Measurements from ENCODE around the gene KIF16B.

DNA sequence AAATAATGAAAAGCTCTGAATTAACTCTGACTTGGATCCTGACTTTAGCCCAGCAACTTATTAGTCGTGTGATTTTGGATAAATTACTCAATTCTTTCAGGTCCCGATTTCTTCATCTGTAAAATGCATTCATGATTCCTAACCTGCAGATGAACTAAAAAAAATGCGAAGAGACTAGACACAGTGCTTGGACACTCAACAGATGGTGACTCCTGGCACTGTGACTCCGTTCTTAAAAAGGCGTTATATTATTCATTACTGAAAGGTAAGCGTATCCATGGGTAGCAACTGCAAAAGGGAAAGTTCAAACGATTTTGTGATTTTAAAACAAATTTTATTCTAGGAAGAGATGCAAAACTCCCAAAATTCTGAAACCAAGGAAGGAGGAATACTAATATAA lies 226.3 kb downstream of the KIF16B start:
- TF ChIP-seq, protein P1, sequence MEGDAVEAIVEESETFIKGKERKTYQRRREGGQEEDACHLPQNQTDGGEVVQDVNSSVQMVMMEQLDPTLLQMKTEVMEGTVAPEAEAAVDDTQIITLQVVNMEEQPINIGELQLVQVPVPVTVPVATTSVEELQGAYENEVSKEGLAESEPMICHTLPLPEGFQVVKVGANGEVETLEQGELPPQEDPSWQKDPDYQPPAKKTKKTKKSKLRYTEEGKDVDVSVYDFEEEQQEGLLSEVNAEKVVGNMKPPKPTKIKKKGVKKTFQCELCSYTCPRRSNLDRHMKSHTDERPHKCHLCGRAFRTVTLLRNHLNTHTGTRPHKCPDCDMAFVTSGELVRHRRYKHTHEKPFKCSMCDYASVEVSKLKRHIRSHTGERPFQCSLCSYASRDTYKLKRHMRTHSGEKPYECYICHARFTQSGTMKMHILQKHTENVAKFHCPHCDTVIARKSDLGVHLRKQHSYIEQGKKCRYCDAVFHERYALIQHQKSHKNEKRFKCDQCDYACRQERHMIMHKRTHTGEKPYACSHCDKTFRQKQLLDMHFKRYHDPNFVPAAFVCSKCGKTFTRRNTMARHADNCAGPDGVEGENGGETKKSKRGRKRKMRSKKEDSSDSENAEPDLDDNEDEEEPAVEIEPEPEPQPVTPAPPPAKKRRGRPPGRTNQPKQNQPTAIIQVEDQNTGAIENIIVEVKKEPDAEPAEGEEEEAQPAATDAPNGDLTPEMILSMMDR (IDR thresholded peaks at IDR 0.05; ENCODE audit: insufficient read depth, low read depth, low read length) = no peak
- TF ChIP-seq EZH2 (IDR thresholded peaks at IDR 0.05; ENCODE audit: insufficient read depth, low read length) = no peak

Data from astrocyte (in vitro differentiated cells and primary cell).